ENCODE results near the gene CDC25B. TPM values are rescaled to one million over a fixed set of nuclear protein-coding genes. Genes with fewer than 3 reads are reported as not detected.
A peak's percentile ranks its signal among the peaks of the same experiment; 100 is the strongest.

The CDC25B gene
- total RNA-seq (100 to 1,000 TPM; 410 to 420 TPM), polyA plus RNA-seq (10 to 100 TPM; 25.9 to 55.9 TPM)

GRCh38 chr20:3795511-3796468, at the start of gene CDC25B:
Gene CDC25B, plus strand, starts transcription at chr20:3796310. Its CDS starts 222 bp downstream, at chr20:3796532.
- Mint-ChIP-seq H3K27ac (peak within 1 kb of the TSS; percentile 95 to 99 (median 97)), H3K27me3 (no peaks in the 10 kb centered on the region), H3K4me1 (peaks cover 21 to 54% (median 35%) of the 10 kb centered on the region in 4 donors), H3K36me3 (peaks cover 35 to 41% of the 10 kb centered on the region in 2 donors), H3K4me3 (peak within 1 kb of the TSS; percentile 98 to 100 (median 100)), H3K9me3 (no peaks in the 10 kb centered on the region)
- peak; percentile 83 to 94 (median 85) for DNase-seq
- Histone ChIP-seq H3K27ac (ENCODE audit: low read depth, low read length) (peak within 1 kb of the TSS; percentile 86), H3K4me1 (ENCODE audit: insufficient read depth, low read length) (peaks cover 38% of the 10 kb centered on the region), H3K36me3 (ENCODE audit: insufficient read depth, low read length) (peaks cover 12% of the 10 kb centered on the region), H3K4me3 (ENCODE audit: low read length in 2 of 2) (peak within 1 kb of the TSS; percentile 94 to 97), H3K27me3 (ENCODE audit: insufficient read depth, low read length) (no peaks in the 10 kb centered on the region), H3K9me3 (ENCODE audit: control insufficient read depth in 1 of 2, low read length in 2 of 2) (no peaks in the 10 kb centered on the region)
- intact Hi-C loops (cut with micrococcal nuclease): loop anchor here (1.0 to 2.0 kb wide), 5 partner anchors 9 to 59 kb away; partner anchors contain the start of genes AP5S1 and CENPB
- ChIA-PET POLR2A (ENCODE audit: partially characterized antibody) (interaction anchor here (0.8 to 3.0 kb wide), 8 partner anchors 9 to 1331 kb away, joined by 3 to 36 read pairs (median 8); partner anchors contain the start of genes ADISSP, CDS2, CENPB and PANK2), CTCF (ENCODE audit: partially characterized antibody) (interaction anchor here (1.0 to 3.5 kb wide), 9 partner anchors 8 to 59 kb away, joined by 3 to 36 read pairs (median 6); partner anchors contain the start of gene AP5S1)

DNA sequence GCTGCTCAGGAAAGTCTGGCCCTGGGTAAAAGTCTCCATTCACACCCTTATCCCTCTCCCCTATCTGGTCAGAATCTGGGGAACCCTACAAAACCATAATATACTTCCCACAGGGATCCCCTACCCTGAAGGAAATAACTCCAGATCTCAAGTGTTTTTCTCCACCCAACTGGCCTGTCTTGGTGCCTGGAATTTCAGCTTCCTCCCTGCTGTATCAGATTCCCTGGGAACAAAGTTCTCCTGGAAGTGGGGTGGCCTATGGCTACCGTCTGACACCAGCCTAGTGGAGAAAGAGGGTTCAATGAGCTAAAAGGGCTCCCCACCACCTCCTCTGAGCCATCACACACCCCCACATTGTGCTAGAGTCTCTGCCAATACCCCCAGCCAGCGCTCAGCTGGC, 48.6 kb upstream of the CDC25B start:
- H3K27ac Mint-ChIP-seq: no peak overlapping the region
- no peaks in the 10 kb centered on the region for H3K36me3 Mint-ChIP-seq
- Histone ChIP-seq H3K27me3 (ENCODE audit: insufficient read depth, low read length) (no peaks in the 10 kb centered on the region), H3K36me3 (ENCODE audit: insufficient read depth, low read length) (no peaks in the 10 kb centered on the region), H3K4me1 (ENCODE audit: insufficient read depth, low read length) (peaks cover 12% of the 10 kb centered on the region), H3K27ac (ENCODE audit: low read depth, low read length) (no peak overlapping the region), H3K4me3 (ENCODE audit: low read length in 2 of 2) (no peak overlapping the region), H3K9me3 (ENCODE audit: control insufficient read depth in 1 of 2, low read length in 2 of 2) (no peaks in the 10 kb centered on the region)
- ChIA-PET CTCF (ENCODE audit: partially characterized antibody) (interaction anchor here (1.7 kb wide), 1 partner anchor 10 kb away, joined by 4 read pairs; no protein-coding TSS in a partner anchor), POLR2A (ENCODE audit: partially characterized antibody) (no interaction called here)
- peaks cover 0 to 2% (median 0%) of the 10 kb centered on the region in 8 donors for H3K9me3 Mint-ChIP-seq
- intact Hi-C loops (cut with micrococcal nuclease): no loop called here
- DNase-seq: no peak
- H3K4me1 Mint-ChIP-seq: peaks cover 7 to 27% (median 17%) of the 10 kb centered on the region in 4 donors
- no peak overlapping the region for H3K4me3 Mint-ChIP-seq
- peaks cover 5 to 6% of the 10 kb centered on the region in 2 donors for H3K27me3 Mint-ChIP-seq

- no peak for DNase-seq
- H3K27me3 ChIP-seq (ENCODE audit: insufficient read depth, low read length): no peaks in the 10 kb centered on the region
- Mint-ChIP-seq H3K27ac (no peak overlapping the region), H3K27me3 (peaks cover 5 to 6% of the 10 kb centered on the region in 2 donors), H3K4me1 (peaks cover 7 to 29% (median 22%) of the 10 kb centered on the region in 4 donors), H3K4me3 (no peak overlapping the region), H3K9me3 (peaks cover 0 to 2% (median 0%) of the 10 kb centered on the region in 8 donors), H3K36me3 (no peaks in the 10 kb centered on the region)
- peaks cover 12% of the 10 kb centered on the region for H3K4me1 ChIP-seq (ENCODE audit: insufficient read depth, low read length)
- H3K9me3 ChIP-seq (ENCODE audit: control insufficient read depth in 1 of 2, low read length in 2 of 2): no peaks in the 10 kb centered on the region
- ChIA-PET POLR2A (ENCODE audit: partially characterized antibody) (no interaction called here), CTCF (ENCODE audit: partially characterized antibody) (interaction anchor here (1.7 kb wide), 1 partner anchor 9 kb away, joined by 4 read pairs; no protein-coding TSS in a partner anchor)
- H3K36me3 ChIP-seq (ENCODE audit: insufficient read depth, low read length): no peaks in the 10 kb centered on the region
- intact Hi-C loops (cut with micrococcal nuclease): no loop called here
- no peak overlapping the region for H3K27ac ChIP-seq (ENCODE audit: low read depth, low read length)
- H3K4me3 ChIP-seq (ENCODE audit: low read length in 2 of 2): no peak overlapping the region
Measured at GRCh38 chr20:3748073-3748472, 48.0 kb upstream of the CDC25B start.

GRCh38 chr20:3749087-3749688, 46.9 kb upstream of the CDC25B start:
- H3K27ac Mint-ChIP-seq: peak overlapping the region in 1 of 7 donors; percentile 6
- no peak overlapping the region for H3K27ac ChIP-seq (ENCODE audit: low read depth, low read length)
- H3K4me1 ChIP-seq (ENCODE audit: insufficient read depth, low read length): peaks cover 12% of the 10 kb centered on the region
- no peak for DNase-seq
- H3K4me3 ChIP-seq (ENCODE audit: low read length in 2 of 2): no peak overlapping the region
- ChIA-PET POLR2A (ENCODE audit: partially characterized antibody) (interaction anchor here (1.0 kb wide), 1 partner anchor 19 kb away, joined by 3 read pairs; the partner anchor contains the start of gene ADISSP), CTCF (ENCODE audit: partially characterized antibody) (interaction anchor here (1.7 kb wide), 1 partner anchor 8 kb away, joined by 4 read pairs; no protein-coding TSS in a partner anchor)
- no peaks in the 10 kb centered on the region for H3K36me3 ChIP-seq (ENCODE audit: insufficient read depth, low read length)
- peaks cover 5 to 6% of the 10 kb centered on the region in 2 donors for H3K27me3 Mint-ChIP-seq
- no peaks in the 10 kb centered on the region for H3K27me3 ChIP-seq (ENCODE audit: insufficient read depth, low read length)
- H3K9me3 ChIP-seq (ENCODE audit: control insufficient read depth in 1 of 2, low read length in 2 of 2): no peaks in the 10 kb centered on the region
- no peak overlapping the region for H3K4me3 Mint-ChIP-seq
- intact Hi-C loops (cut with micrococcal nuclease): no loop called here
- H3K36me3 Mint-ChIP-seq: no peaks in the 10 kb centered on the region
- H3K4me1 Mint-ChIP-seq: peaks cover 8 to 28% (median 23%) of the 10 kb centered on the region in 4 donors
- H3K9me3 Mint-ChIP-seq: peaks cover 0 to 2% (median 0%) of the 10 kb centered on the region in 8 donors

DNA sequence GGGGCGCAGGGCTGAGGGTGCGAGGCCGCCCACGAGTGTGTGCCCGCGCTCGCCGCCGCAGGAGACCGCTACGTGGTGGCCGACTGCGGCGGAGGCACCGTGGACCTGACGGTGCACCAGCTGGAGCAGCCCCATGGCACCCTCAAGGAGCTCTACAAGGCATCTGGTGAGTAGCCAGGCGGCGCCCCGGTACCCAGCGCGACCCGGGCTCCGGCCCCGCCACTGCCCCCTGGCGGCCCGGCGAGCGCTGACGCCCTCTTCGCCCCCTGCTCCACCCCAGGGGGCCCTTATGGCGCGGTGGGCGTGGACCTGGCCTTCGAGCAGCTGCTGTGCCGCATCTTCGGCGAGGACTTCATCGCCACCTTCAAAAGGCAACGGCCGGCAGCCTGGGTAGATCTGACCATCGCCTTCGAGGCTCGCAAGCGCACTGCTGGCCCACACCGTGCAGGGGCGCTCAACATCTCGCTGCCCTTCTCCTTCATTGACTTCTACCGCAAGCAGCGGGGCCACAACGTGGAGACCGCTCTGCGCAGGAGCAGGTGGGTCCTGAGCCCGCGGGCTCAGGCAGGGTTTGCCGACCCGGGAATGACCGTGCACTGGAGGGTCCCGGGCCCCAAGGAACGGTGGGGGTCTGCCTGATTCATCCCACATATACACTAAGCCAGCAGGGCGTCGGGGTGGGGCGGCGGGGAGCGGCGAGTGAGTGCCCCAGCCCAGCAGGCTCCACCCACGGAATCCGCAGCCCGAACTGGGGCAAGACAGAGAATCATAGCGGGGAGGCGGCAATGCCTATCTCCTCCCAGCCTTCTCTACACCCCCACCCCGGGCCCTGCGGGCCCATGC, 46.2 kb upstream of the CDC25B start:
- Mint-ChIP-seq H3K4me3 (no peak overlapping the region), H3K4me1 (peaks cover 2 to 21% (median 17%) of the 10 kb centered on the region in 4 donors)

DNA sequence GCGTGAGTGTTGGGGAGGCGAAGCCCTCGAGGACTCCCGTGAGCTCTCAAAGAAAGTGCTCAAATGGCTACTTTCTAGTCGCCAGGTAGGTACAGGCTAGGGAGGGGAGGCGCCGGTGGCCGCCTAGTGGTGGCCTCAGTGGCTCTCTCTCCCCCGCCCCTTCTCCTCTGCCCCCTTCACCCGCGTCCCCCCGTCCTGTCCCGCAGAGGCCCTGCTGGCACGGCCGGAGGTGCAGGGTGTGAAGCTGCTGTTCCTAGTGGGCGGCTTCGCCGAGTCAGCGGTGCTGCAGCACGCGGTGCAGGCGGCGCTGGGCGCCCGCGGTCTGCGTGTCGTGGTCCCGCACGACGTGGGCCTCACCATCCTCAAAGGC, 44.8 kb upstream of the CDC25B start:
- Mint-ChIP-seq H3K4me3 (peak overlapping the region in 4 of 8 donors; percentile 25 to 65 (median 50)), H3K36me3 (peaks cover 0 to 3% of the 10 kb centered on the region in 2 donors), H3K27me3 (peaks cover 0 to 3% of the 10 kb centered on the region in 2 donors), H3K4me1 (peaks cover 2 to 14% (median 12%) of the 10 kb centered on the region in 4 donors), H3K9me3 (peaks cover 0 to 2% (median 0%) of the 10 kb centered on the region in 8 donors), H3K27ac (no peak overlapping the region)
- POLR2A ChIA-PET (ENCODE audit: partially characterized antibody): interaction anchor here (0.5 to 1.2 kb wide), 2 partner anchors 33 to 1378 kb away, joined by 3 read pairs; no protein-coding TSS in a partner anchor
- intact Hi-C loops (cut with micrococcal nuclease): no loop called here
- CTCF ChIA-PET (ENCODE audit: partially characterized antibody): interaction anchor here (0.7 to 6.2 kb wide), 7 partner anchors 9 to 258 kb away, joined by 3 to 64 read pairs (median 3); partner anchors contain the start of gene ADISSP
- no peak overlapping the region for H3K27ac ChIP-seq (ENCODE audit: low read depth, low read length)
- no peaks in the 10 kb centered on the region for H3K9me3 ChIP-seq (ENCODE audit: control insufficient read depth in 1 of 2, low read length in 2 of 2)
- DNase-seq: no peak
- no peaks in the 10 kb centered on the region for H3K4me1 ChIP-seq (ENCODE audit: insufficient read depth, low read length)
- H3K4me3 ChIP-seq (ENCODE audit: low read length in 2 of 2): no peak overlapping the region
- no peaks in the 10 kb centered on the region for H3K36me3 ChIP-seq (ENCODE audit: insufficient read depth, low read length)
- no peaks in the 10 kb centered on the region for H3K27me3 ChIP-seq (ENCODE audit: insufficient read depth, low read length)

More for the DNA sequence above, 46.2 kb upstream of the CDC25B start:
- intact Hi-C loops (cut with micrococcal nuclease): no loop called here
- no peak for DNase-seq
- no peaks in the 10 kb centered on the region for H3K36me3 ChIP-seq (ENCODE audit: insufficient read depth, low read length)
- no peak overlapping the region for H3K27ac ChIP-seq (ENCODE audit: low read depth, low read length)
- peaks cover 7% of the 10 kb centered on the region for H3K4me1 ChIP-seq (ENCODE audit: insufficient read depth, low read length)
- H3K9me3 Mint-ChIP-seq: peaks cover 0 to 2% (median 0%) of the 10 kb centered on the region in 8 donors
- no peaks in the 10 kb centered on the region for H3K27me3 ChIP-seq (ENCODE audit: insufficient read depth, low read length)
- ChIA-PET POLR2A (ENCODE audit: partially characterized antibody) (interaction anchor here (1.0 kb wide), 1 partner anchor 18 kb away, joined by 3 read pairs; the partner anchor contains the start of gene ADISSP), CTCF (ENCODE audit: partially characterized antibody) (interaction anchor here (1.7 to 6.2 kb wide), 3 partner anchors 11 to 105 kb away, joined by 7 to 64 read pairs (median 38); partner anchors contain the start of gene ADISSP)
- H3K27me3 Mint-ChIP-seq: peaks cover 0 to 3% of the 10 kb centered on the region in 2 donors
- H3K27ac Mint-ChIP-seq: no peak overlapping the region
- peaks cover 0 to 3% of the 10 kb centered on the region in 2 donors for H3K36me3 Mint-ChIP-seq
- no peaks in the 10 kb centered on the region for H3K9me3 ChIP-seq (ENCODE audit: control insufficient read depth in 1 of 2, low read length in 2 of 2)
- no peak overlapping the region for H3K4me3 ChIP-seq (ENCODE audit: low read length in 2 of 2)

Data from CD4-positive, alpha-beta memory T cell (primary cell).